ENCODE measurements around the gene PTPRO.

DNA sequence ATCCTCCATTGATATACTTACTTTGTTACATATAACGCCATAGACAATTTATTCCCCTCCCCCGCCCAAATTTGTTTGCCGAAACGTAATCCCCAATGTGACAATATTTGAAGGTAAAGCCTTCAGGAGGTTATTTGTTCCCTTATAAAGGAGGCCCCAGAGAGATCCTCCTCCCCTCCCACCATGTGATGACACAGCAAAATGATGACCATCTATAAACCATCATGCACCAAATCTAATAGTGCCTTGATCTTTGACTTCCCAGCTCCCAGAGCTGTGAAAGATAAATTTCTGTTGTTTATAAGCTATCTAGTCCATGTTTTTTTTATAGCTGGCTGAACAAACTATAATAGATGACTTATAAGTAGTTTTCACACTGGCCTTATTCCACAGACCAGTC is 122.2 kb downstream of the PTPRO start:
- TF ChIP-seq, protein P1, sequence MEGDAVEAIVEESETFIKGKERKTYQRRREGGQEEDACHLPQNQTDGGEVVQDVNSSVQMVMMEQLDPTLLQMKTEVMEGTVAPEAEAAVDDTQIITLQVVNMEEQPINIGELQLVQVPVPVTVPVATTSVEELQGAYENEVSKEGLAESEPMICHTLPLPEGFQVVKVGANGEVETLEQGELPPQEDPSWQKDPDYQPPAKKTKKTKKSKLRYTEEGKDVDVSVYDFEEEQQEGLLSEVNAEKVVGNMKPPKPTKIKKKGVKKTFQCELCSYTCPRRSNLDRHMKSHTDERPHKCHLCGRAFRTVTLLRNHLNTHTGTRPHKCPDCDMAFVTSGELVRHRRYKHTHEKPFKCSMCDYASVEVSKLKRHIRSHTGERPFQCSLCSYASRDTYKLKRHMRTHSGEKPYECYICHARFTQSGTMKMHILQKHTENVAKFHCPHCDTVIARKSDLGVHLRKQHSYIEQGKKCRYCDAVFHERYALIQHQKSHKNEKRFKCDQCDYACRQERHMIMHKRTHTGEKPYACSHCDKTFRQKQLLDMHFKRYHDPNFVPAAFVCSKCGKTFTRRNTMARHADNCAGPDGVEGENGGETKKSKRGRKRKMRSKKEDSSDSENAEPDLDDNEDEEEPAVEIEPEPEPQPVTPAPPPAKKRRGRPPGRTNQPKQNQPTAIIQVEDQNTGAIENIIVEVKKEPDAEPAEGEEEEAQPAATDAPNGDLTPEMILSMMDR (IDR thresholded peaks at IDR 0.05) = no peak
- no peak for TF ChIP-seq POLR2A (IDR thresholded peaks at IDR 0.05)
